GM13976 (cell line): ENCODE data around the gene NDFIP1.
A peak's percentile ranks its signal among the peaks of the same experiment; 100 is the strongest.

Experiments used
- DNase-seq: peaks from one replicate; pipeline ENCODE4 v3.0.0; 2012; ENCODE audit warnings: low spot score
- CTCF ChIP-seq: IDR thresholded peaks from 2 replicates; pipeline ENCODE4 v1.5.1; 2012; ENCODE audit warnings: borderline replicate concordance, mild to moderate bottlenecking; ENCODE audit not compliant: insufficient read depth; ENCODE audit errors: extremely low read depth, missing control alignments, control extremely low read depth
- in situ Hi-C: fragments of 300-500 bp; cut with MboI; formaldehyde crosslinking; loops from one replicate; pipeline ENCODE4 v1.12.0; 2022; ENCODE audit warnings: low sequenced_read_pairs, mixed read lengths, inconsistent platforms; ENCODE audit not compliant: unreplicated experiment

NDFIP1 gene, protein sequence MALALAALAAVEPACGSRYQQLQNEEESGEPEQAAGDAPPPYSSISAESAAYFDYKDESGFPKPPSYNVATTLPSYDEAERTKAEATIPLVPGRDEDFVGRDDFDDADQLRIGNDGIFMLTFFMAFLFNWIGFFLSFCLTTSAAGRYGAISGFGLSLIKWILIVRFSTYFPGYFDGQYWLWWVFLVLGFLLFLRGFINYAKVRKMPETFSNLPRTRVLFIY

GRCh38 chr5:142108432-142109330 lies at the start of gene NDFIP1:
NDFIP1 (plus strand) TSS chr5:142108779; CDS start chr5:142108975, 196 bp downstream.
- TF ChIP-seq CTCF = no peak
- in situ Hi-C loops = no loop called here
- DNase-seq = peak; percentile 85

GRCh38 chr5:142059304-142059940 lies 49.2 kb upstream of the NDFIP1 start:
- DNase-seq = no peak
- in situ Hi-C loops = no loop called here
- no peak for TF ChIP-seq CTCF

GRCh38 chr5:142063376-142063775 lies 45.2 kb upstream of the NDFIP1 start:
- DNase-seq = no peak
- TF ChIP-seq CTCF = no peak
- in situ Hi-C loops = no loop called here

- in situ Hi-C loops = no loop called here
- TF ChIP-seq CTCF = no peak
- no peak for DNase-seq
Measured at GRCh38 chr5:142063878-142064331, 44.7 kb upstream of the NDFIP1 start.

GRCh38 chr5:142065273-142065672 lies 43.3 kb upstream of the NDFIP1 start:
- TF ChIP-seq CTCF = no peak
- DNase-seq = no peak
- in situ Hi-C loops = no loop called here

DNA sequence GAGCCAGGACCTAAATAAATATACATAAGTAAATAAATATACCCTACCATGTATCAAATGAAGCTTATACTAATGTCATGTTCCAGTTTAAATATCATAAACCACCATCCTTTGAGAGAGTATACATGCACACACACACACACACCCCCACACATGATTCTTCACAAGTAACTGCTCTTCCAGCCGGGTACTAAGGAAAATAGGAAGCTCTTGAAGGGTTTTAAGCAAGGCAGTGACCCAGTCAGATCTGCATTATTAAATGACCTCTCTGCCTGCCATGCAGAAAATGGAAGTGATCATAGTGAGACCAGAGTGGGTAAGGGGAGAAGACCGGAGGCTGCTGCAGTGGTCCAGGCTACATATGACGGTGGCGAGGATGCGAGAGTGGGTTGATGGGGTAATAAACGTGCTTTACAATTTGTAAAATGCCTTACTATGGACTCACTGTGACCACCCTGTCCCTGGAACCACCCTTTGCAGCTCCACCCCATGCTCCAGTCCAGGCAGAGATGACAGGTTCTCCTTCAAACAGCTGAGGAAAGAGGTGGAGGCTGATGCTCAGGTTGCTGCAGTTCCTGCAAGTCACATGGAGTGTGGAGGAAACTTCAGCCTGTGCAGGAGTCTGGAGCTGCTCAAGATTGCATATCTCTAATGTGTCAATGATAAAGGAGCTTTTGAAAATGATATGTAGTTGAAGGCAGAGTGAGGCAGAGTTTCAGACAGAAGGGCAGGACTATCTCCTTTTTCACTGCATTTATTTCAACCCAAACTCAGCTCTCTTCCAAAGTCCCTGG lies 38.8 kb upstream of the NDFIP1 start:
- in situ Hi-C loops = no loop called here
- TF ChIP-seq CTCF = no peak
- no peak for DNase-seq
